Vagina (tissue), 2 donors: ENCODE results near the gene AVPR1A. TPM values are rescaled to one million over a fixed set of nuclear protein-coding genes. Genes with fewer than 3 reads are reported as not detected.

Experiments
- DNase-seq, 2 donors: peaks; one replicate each; pipeline ENCODE4 v3.0.0-alpha.2; 2017; ENCODE audit errors: extremely low spot score in 2 of 2
- H3K27ac ChIP-seq: fragments of 200-600 bp; sonication (generic); one replicate; pipeline ENCODE4 v1.5.1; 2019
- H3K27me3 ChIP-seq: fragments of 200-600 bp; sonication (generic); one replicate; pipeline ENCODE4 v1.5.1; 2019
- H3K36me3 ChIP-seq, 2 donors: fragments of 200-600 bp; sonication (generic); one replicate each; pipeline ENCODE4 v1.5.1; 2017 to 2019
- H3K4me1 ChIP-seq: fragments of 200-600 bp; sonication (generic); one replicate; pipeline ENCODE4 v1.5.1; 2019
- H3K4me3 ChIP-seq, 2 donors: fragments of 200-600 bp; sonication (generic); 1 replicate in 1 of 2; 2 replicates in 1 of 2; pipeline ENCODE4 v1.5.1; 2016 to 2019
- H3K9me3 ChIP-seq: fragments of 200-600 bp; sonication (generic); one replicate; pipeline ENCODE4 v1.5.1; 2019
- CTCF ChIP-seq, 3 experiments: fragments of 450-650 bp in 2 of 3; fragments of 200-600 bp in 1 of 3; sonication (generic) in 1 of 3; IDR thresholded peaks; one replicate each; pipeline ENCODE4 v1.5.1; 2017 to 2019; ENCODE audit warnings: antibody characterized with exemption in 3 of 3, mild to moderate bottlenecking in 2 of 3, moderate library complexity in 2 of 3
- POLR2A ChIP-seq, 2 donors: fragments of 450-650 bp; IDR thresholded peaks; one replicate each; pipeline ENCODE4 v1.6.1; 2017; ENCODE audit warnings: antibody characterized with exemption in 2 of 2, mild to moderate bottlenecking in 2 of 2, moderate library complexity in 2 of 2
- POLR2AphosphoS5 ChIP-seq, 2 donors: sonication (generic); formaldehyde crosslinking; IDR thresholded peaks; one replicate each; pipeline ENCODE4 v1.9.0; 2017; ENCODE audit warnings: antibody characterized with exemption in 2 of 2, mild to moderate bottlenecking in 2 of 2, low read depth in 1 of 2; ENCODE audit not compliant: insufficient read depth in 1 of 2
- intact Hi-C: fragments of 100-400 bp; cut with DNase I; formaldehyde crosslinking; loops from one replicate; pipeline ENCODE4 v1.15.1; 2023
- total RNA-seq: library from RNA; depleted of rRNA; stranded (reverse); fragments of >200 nt; gene quantifications from one replicate; pipeline ENCODE4 v1.2.3, GENCODE V29; 2016

Gene AVPR1A
- total RNA-seq, 1 donor from 2014 or later = 9.8 TPM

GRCh38 chr12:63132201-63132600 is 18.8 kb downstream of the AVPR1A start:
- Histone ChIP-seq H3K4me3 (no peak overlapping the region), H3K36me3 (no peaks in the 10 kb centered on the region), H3K27me3 (no peaks in the 10 kb centered on the region), H3K4me1 (no peaks in the 10 kb centered on the region), H3K9me3 (no peaks in the 10 kb centered on the region), H3K27ac (no peak overlapping the region)
- intact Hi-C loops = loop anchor here (5.0 kb wide), 1 partner anchor 1035 kb away; no protein-coding TSS in a partner anchor
- DNase-seq = no peak
- TF ChIP-seq POLR2AphosphoS5 (IDR thresholded peaks at IDR 0.05; ENCODE audit: insufficient read depth in 1 of 2, low read depth in 1 of 2) (no peak), CTCF (IDR thresholded peaks at IDR 0.05) (no peak), POLR2A (IDR thresholded peaks at IDR 0.05) (no peak)

DNA sequence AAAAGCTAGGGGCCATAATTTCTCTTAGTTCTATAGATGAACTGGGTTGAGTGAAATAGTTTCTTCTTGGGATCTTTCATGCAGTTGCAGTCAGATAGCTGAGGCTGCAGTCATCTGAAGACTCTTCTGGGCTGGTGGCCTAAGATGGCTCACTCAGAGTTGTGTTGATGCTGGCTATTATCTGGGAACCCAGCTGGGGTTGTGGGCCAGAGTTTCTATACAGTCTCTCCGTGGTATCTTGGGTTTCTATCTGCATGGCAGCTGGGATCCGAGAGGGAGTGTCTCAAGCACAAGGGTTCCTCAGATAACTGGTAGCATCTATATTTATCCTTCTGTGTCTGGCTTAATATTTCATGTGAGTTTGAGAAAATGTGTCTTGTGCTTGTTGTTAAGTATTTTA is 21.1 kb downstream of the AVPR1A start:
- H3K9me3 ChIP-seq = no peaks in the 10 kb centered on the region
- H3K27ac ChIP-seq = no peak overlapping the region
- no peak overlapping the region for H3K4me3 ChIP-seq
- intact Hi-C loops = loop anchor here (5.0 kb wide), 1 partner anchor 1033 kb away; no protein-coding TSS in a partner anchor
- no peaks in the 10 kb centered on the region for H3K36me3 ChIP-seq
- DNase-seq = no peak
- no peaks in the 10 kb centered on the region for H3K27me3 ChIP-seq
- no peaks in the 10 kb centered on the region for H3K4me1 ChIP-seq
- no peak for TF ChIP-seq CTCF (IDR thresholded peaks at IDR 0.05)
- TF ChIP-seq POLR2AphosphoS5 (IDR thresholded peaks at IDR 0.05; ENCODE audit: insufficient read depth in 1 of 2, low read depth in 1 of 2) = no peak
- no peak for TF ChIP-seq POLR2A (IDR thresholded peaks at IDR 0.05)

GRCh38 chr12:63124778-63125177 is 26.2 kb downstream of the AVPR1A start:
- Histone ChIP-seq H3K27me3 (no peaks in the 10 kb centered on the region), H3K27ac (no peak overlapping the region), H3K4me1 (no peaks in the 10 kb centered on the region), H3K9me3 (no peaks in the 10 kb centered on the region), H3K36me3 (no peaks in the 10 kb centered on the region), H3K4me3 (no peak overlapping the region)
- DNase-seq = no peak
- no peak for TF ChIP-seq POLR2AphosphoS5 (IDR thresholded peaks at IDR 0.05; ENCODE audit: insufficient read depth in 1 of 2, low read depth in 1 of 2)
- no peak for TF ChIP-seq POLR2A (IDR thresholded peaks at IDR 0.05)
- TF ChIP-seq CTCF (IDR thresholded peaks at IDR 0.05) = no peak
- intact Hi-C loops = no loop called here

GRCh38 chr12:63103494-63104131 is 47.4 kb downstream of the AVPR1A start:
- no peaks in the 10 kb centered on the region for H3K36me3 ChIP-seq
- no peak overlapping the region for H3K4me3 ChIP-seq
- H3K27me3 ChIP-seq = no peaks in the 10 kb centered on the region
- H3K4me1 ChIP-seq = no peaks in the 10 kb centered on the region
- no peak for DNase-seq
- H3K9me3 ChIP-seq = no peaks in the 10 kb centered on the region
- TF ChIP-seq POLR2A (IDR thresholded peaks at IDR 0.05) (no peak), CTCF (IDR thresholded peaks at IDR 0.05) (peak in 2 of 3 experiments; percentile 56 to 64)
- intact Hi-C loops = no loop called here
- H3K27ac ChIP-seq = no peak overlapping the region

DNA sequence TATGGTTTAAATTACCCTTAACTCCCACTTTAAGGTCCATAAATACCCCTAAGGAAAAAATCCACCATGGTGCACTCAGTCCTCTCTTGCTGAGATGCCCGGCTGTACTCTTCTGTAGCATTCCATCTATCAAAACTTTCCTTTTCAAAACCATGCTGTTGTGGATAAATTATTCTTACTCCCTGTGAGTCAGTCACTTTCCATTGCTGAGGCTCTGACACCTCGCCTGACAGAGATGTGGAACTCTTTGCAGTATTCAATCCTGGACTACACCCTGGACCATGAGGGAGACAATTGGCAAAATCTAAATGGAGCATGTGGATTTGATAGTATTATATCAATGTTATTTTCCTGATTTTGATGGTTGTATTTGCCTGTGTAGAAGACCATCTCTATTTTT is 49.1 kb downstream of the AVPR1A start:
- H3K9me3 ChIP-seq = no peaks in the 10 kb centered on the region
- H3K4me3 ChIP-seq = no peak overlapping the region
- H3K36me3 ChIP-seq = no peaks in the 10 kb centered on the region
- no peaks in the 10 kb centered on the region for H3K27me3 ChIP-seq
- DNase-seq = no peak
- intact Hi-C loops = no loop called here
- no peak for TF ChIP-seq POLR2A (IDR thresholded peaks at IDR 0.05)
- no peak for TF ChIP-seq CTCF (IDR thresholded peaks at IDR 0.05)
- TF ChIP-seq POLR2AphosphoS5 (IDR thresholded peaks at IDR 0.05; ENCODE audit: insufficient read depth in 1 of 2, low read depth in 1 of 2) = no peak
- no peak overlapping the region for H3K27ac ChIP-seq
- H3K4me1 ChIP-seq = no peaks in the 10 kb centered on the region
